Uterus (tissue), 4 donors: ENCODE results near the gene ZNF521. TPM values are rescaled to one million over a fixed set of nuclear protein-coding genes. Genes with fewer than 3 reads are reported as not detected.

Experiments
- DNase-seq, 2 donors: peaks; one replicate each; pipeline ENCODE4 v3.0.0-alpha.2; 2019 to 2020
- H3K27ac ChIP-seq, 2 donors: fragments of 200-600 bp; sonication (generic); 1 replicate in 1 of 2; 2 replicates in 1 of 2; pipeline ENCODE4 v1.5.1; 2016 to 2018
- H3K27me3 ChIP-seq, 2 donors: fragments of 200-600 bp; sonication (generic); one replicate each; pipeline ENCODE4 v1.5.1; 2018 to 2019; ENCODE audit warnings: control low read depth in 1 of 2
- H3K36me3 ChIP-seq, 2 donors: fragments of 200-600 bp; sonication (generic); one replicate each; pipeline ENCODE4 v1.5.1; 2019; ENCODE audit warnings: control low read depth in 1 of 2
- H3K4me1 ChIP-seq, 2 donors: fragments of 200-600 bp; sonication (generic); one replicate each; pipeline ENCODE4 v1.5.1; 2018 to 2019; ENCODE audit warnings: control low read depth in 1 of 2
- H3K4me3 ChIP-seq, 2 donors: fragments of 200-600 bp; sonication (generic); 1 replicate in 1 of 2; 2 replicates in 1 of 2; pipeline ENCODE4 v1.5.1; 2018 to 2019; ENCODE audit warnings: mild to moderate bottlenecking in 1 of 2
- H3K9me3 ChIP-seq, 2 donors: fragments of 200-600 bp; sonication (generic); one replicate each; pipeline ENCODE4 v1.5.1; 2019; ENCODE audit warnings: control low read depth in 1 of 2
- POLR2A ChIP-seq, 2 donors: fragments of 450-650 bp; IDR thresholded peaks; one replicate each; pipeline ENCODE4 v1.6.1; 2016; ENCODE audit warnings: antibody characterized with exemption in 2 of 2, mild to moderate bottlenecking in 1 of 2, moderate library complexity in 1 of 2
- intact Hi-C: fragments of 100-400 bp; cut with DNase I; formaldehyde crosslinking; loops from one replicate; pipeline ENCODE4 v1.15.1; 2023; ENCODE audit warnings: low total_unique reads
- total RNA-seq, 4 donors: library from RNA; depleted of rRNA in 3 of 4; stranded (reverse); fragments of >200 nt in 3 of 4; gene quantifications; one replicate each; pipeline versions ENCODE4 v1.1.0 to v1.2.4, GENCODE V29; 2014 to 2023
- TF ChIP-seq, protein P1 (sequence below), 4 experiments: fragments of 200-600 bp in 2 of 4; fragments of 450-650 bp in 2 of 4; sonication (generic) in 2 of 4; IDR thresholded peaks; one replicate each; pipeline ENCODE4 v1.5.1; 2016 to 2019; ENCODE audit warnings: antibody characterized with exemption in 4 of 4, mild to moderate bottlenecking in 2 of 4, moderate library complexity in 1 of 4
- donor health status: DM: yes; HTN: yes; CAD: no.

The ZNF521 gene
- total RNA-seq, 4 donors from 2014 or later: 47.4 to 116 (median 72.8) TPM

DNA sequence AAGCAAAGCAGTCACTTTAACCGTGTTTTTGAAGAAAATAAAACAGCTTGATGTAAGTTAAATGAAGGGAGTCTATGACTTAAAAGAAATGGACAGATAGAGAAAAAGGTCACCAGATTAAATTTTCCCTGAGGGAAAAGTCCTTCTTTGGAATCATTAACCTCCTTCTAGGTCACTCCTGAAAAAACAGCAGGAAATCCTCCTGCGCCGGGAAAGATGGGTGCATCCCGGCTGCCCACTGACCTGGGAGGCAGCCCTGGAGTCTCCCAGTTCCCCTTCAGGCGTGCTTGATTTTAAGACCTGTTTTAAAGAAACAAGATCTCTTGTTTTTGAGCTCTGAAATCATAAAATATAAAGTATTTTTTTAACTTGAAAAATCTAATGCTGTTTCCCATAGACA is 18.4 kb upstream of the ZNF521 start:
- H3K9me3 ChIP-seq: no peaks in the 10 kb centered on the region
- H3K27me3 ChIP-seq: no peaks in the 10 kb centered on the region
- no peak for TF ChIP-seq POLR2A (IDR thresholded peaks at IDR 0.05)
- TF ChIP-seq, protein P1, sequence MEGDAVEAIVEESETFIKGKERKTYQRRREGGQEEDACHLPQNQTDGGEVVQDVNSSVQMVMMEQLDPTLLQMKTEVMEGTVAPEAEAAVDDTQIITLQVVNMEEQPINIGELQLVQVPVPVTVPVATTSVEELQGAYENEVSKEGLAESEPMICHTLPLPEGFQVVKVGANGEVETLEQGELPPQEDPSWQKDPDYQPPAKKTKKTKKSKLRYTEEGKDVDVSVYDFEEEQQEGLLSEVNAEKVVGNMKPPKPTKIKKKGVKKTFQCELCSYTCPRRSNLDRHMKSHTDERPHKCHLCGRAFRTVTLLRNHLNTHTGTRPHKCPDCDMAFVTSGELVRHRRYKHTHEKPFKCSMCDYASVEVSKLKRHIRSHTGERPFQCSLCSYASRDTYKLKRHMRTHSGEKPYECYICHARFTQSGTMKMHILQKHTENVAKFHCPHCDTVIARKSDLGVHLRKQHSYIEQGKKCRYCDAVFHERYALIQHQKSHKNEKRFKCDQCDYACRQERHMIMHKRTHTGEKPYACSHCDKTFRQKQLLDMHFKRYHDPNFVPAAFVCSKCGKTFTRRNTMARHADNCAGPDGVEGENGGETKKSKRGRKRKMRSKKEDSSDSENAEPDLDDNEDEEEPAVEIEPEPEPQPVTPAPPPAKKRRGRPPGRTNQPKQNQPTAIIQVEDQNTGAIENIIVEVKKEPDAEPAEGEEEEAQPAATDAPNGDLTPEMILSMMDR (IDR thresholded peaks at IDR 0.05): no peak
- no peak overlapping the region for H3K27ac ChIP-seq
- no peak overlapping the region for H3K4me3 ChIP-seq
- DNase-seq: no peak
- H3K4me1 ChIP-seq: no peaks in the 10 kb centered on the region
- intact Hi-C loops: no loop called here
- H3K36me3 ChIP-seq: no peaks in the 10 kb centered on the region

DNA sequence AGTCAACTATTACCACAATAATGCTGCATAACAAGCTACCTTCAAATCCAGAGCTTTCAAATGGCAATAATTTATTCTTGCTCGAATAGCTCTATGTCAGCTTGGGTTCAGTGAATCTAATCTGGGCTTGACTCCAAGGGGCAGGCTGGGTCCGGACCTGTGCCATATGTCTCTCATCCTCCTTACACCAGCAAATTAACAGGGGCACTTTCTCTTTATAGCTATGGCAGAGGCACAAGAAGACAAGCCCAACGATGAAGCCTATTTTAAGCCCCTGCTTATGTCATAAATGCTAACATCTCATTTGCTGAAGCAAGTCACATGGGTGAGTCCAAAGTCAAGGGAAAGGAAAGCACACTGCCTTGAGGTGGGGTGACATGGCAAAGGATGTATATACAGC is 13.3 kb upstream of the ZNF521 start:
- Histone ChIP-seq H3K27ac (no peak overlapping the region), H3K36me3 (no peaks in the 10 kb centered on the region), H3K27me3 (no peaks in the 10 kb centered on the region), H3K4me1 (no peaks in the 10 kb centered on the region), H3K4me3 (no peak overlapping the region), H3K9me3 (no peaks in the 10 kb centered on the region)
- intact Hi-C loops: no loop called here
- TF ChIP-seq, protein P1 (IDR thresholded peaks at IDR 0.05): no peak
- TF ChIP-seq POLR2A (IDR thresholded peaks at IDR 0.05): no peak
- no peak for DNase-seq

DNA sequence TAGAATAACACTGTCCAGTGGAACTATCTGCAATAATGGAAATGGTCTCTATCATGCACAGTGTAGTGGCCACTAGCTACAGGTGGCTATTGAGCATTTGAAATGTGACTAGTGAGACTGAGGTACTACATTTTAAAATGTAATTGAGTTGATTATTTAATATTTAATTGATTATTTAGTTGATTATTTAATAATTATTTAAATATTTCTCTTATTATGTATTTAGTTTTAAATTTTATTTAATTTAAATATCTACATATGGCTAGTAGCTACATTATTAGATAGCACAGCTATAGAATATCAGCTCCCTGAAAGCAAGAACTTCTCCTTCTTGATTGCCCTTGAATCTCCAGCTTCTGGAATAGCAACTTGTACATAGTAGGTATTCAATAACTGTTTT is 12.8 kb upstream of the ZNF521 start:
- intact Hi-C loops: no loop called here
- no peak overlapping the region for H3K4me3 ChIP-seq

DNA sequence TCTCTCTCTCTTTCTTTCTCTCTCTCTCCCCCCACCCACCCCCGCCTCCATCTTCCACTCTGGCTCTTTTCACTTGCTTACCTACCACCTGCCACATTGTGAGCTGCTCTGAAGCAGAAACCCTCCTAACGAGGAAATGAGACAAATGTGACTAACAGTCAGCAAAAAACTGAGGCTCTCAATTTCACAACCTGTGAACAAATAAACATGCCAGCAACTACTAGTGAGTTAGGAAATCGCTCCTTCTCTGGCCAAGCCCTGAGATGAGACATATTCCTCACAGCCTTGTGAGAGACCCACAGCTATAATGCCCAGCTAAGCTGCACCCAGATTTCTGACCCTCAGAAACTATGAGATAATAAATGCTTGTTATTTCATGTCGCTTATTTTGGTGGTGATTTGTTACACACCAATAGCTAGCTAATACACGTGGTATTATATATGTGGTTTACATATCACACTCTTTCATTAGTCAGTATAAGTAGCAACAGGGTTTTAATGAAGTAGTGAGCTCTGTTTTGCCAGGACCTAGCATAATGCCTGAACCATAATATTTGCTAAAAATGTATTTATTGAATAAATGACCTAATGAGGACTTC is 8.4 kb upstream of the ZNF521 start:
- H3K36me3 ChIP-seq: no peaks in the 10 kb centered on the region
- no peak overlapping the region for H3K27ac ChIP-seq
- no peaks in the 10 kb centered on the region for H3K4me1 ChIP-seq
- no peak for DNase-seq
- intact Hi-C loops: no loop called here
- no peak overlapping the region for H3K4me3 ChIP-seq
- H3K27me3 ChIP-seq: no peaks in the 10 kb centered on the region
- no peaks in the 10 kb centered on the region for H3K9me3 ChIP-seq
- TF ChIP-seq, protein P1 (IDR thresholded peaks at IDR 0.05): no peak
- no peak for TF ChIP-seq POLR2A (IDR thresholded peaks at IDR 0.05)

More for the DNA sequence above, 12.8 kb upstream of the ZNF521 start:
- H3K36me3 ChIP-seq: no peaks in the 10 kb centered on the region
- DNase-seq: no peak
- no peaks in the 10 kb centered on the region for H3K27me3 ChIP-seq
- TF ChIP-seq, protein P1 (IDR thresholded peaks at IDR 0.05): no peak
- TF ChIP-seq POLR2A (IDR thresholded peaks at IDR 0.05): no peak
- H3K4me1 ChIP-seq: no peaks in the 10 kb centered on the region
- no peaks in the 10 kb centered on the region for H3K9me3 ChIP-seq
- no peak overlapping the region for H3K27ac ChIP-seq

DNA sequence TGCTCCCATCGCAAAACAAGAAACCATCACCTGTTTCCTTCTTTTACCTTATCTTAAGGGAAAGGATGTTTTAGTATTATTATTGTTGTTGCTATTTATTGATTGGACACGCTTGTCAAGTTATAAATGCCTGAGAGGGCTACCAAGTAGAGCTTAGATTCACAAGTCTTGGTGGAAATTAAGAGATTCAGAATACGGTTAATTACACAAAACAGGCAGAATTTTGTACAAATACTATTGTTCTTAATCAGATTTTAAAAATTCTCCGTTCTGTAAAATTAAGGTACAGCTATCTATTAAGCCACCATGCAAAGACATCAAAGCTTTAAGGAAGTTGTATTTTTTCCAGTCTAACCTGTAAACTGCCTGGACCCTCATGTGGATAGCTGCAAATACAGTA is 1.1 kb upstream of the ZNF521 start:
- no peaks in the 10 kb centered on the region for H3K36me3 ChIP-seq
- peak overlapping the region in 1 of 2 donors; percentile 41 for H3K4me3 ChIP-seq
- H3K27ac ChIP-seq: peak overlapping the region; percentile 61 to 95
- no peak for DNase-seq
- no peaks in the 10 kb centered on the region for H3K4me1 ChIP-seq
- intact Hi-C loops: no loop called here
- no peaks in the 10 kb centered on the region for H3K27me3 ChIP-seq
- no peaks in the 10 kb centered on the region for H3K9me3 ChIP-seq
- TF ChIP-seq, protein P1 (IDR thresholded peaks at IDR 0.05): no peak
- no peak for TF ChIP-seq POLR2A (IDR thresholded peaks at IDR 0.05)
